IMR-90 (cell line): ENCODE data around the gene PHACTR3. TPM values are rescaled to one million over a fixed set of nuclear protein-coding genes. Genes with fewer than 3 reads are reported as not detected.

Source experiments
- ATAC-seq: fragments of 200-7000 bp; cut with Tn5 transposase; 2 replicates; pipeline ENCODE4 v1.9.1; 2020; ENCODE audit warnings: low read depth, mild to moderate bottlenecking, moderate library complexity
- BruUV-seq: library from RNA; stranded (reverse); fragments of 400-500 nt; replicated peaks from 2 replicates; lab custom pipeline; 2021; lab: Mats Ljungman, UMichigan
- CTCF ChIA-PET: fragments of 300-600 bp; formaldehyde crosslinking; extraction: SDS; loops from one replicate; lab custom pipeline; 2021; ENCODE audit warnings: antibody characterized with exemption; lab: Yijun Ruan, JAX
- POLR2A ChIA-PET: fragments of 300-600 bp; sonication (Branson Sonifier 250); formaldehyde crosslinking; loops from one replicate; lab custom pipeline; 2022; ENCODE audit warnings: antibody characterized with exemption; ENCODE audit not compliant: unreplicated experiment; lab: Charles Lee
- DNase-seq: peaks from one replicate; pipeline ENCODE4 v3.0.0; 2013
- H2AFZ ChIP-seq: replicated peaks from 2 replicates; pipeline ENCODE3; 2013; ENCODE audit warnings: low read length, mild to moderate bottlenecking; ENCODE audit not compliant: poor library complexity
- H2AK5ac ChIP-seq: 2 replicates; pipeline ENCODE4 v1.6.1; 2013; ENCODE audit warnings: low read depth, low read length, inconsistent platforms
- H2AK9ac ChIP-seq: replicated peaks from 2 replicates; pipeline ENCODE3; 2013; ENCODE audit warnings: mild to moderate bottlenecking, low read depth, low read length, moderate library complexity; ENCODE audit not compliant: poor library complexity
- H2BK120ac ChIP-seq: 2 replicates; pipeline ENCODE4 v1.6.1; 2013; ENCODE audit warnings: low read depth, low read length, inconsistent platforms
- H2BK15ac ChIP-seq: 3 replicates; pipeline ENCODE4 v1.6.1; 2013; ENCODE audit warnings: low read depth, low read length, inconsistent platforms
- H2BK20ac ChIP-seq: 2 replicates; pipeline ENCODE4 v1.6.1; 2013; ENCODE audit warnings: low read depth, mild to moderate bottlenecking, inconsistent platforms, low read length, moderate library complexity
- H2BK5ac ChIP-seq: 2 replicates; pipeline ENCODE4 v1.6.1; 2013; ENCODE audit warnings: mild to moderate bottlenecking, low read depth, low read length, inconsistent platforms; ENCODE audit not compliant: poor library complexity, severe bottlenecking
- H3K14ac ChIP-seq: replicated peaks from 2 replicates; pipeline ENCODE4 v1.6.1; 2013; ENCODE audit warnings: low read depth, low read length, inconsistent platforms
- H3K18ac ChIP-seq: 2 replicates; pipeline ENCODE4 v1.6.1; 2013; ENCODE audit warnings: low read depth, low read length, control low read depth
- H3K23ac ChIP-seq: 2 replicates; pipeline ENCODE4 v1.6.1; 2013; ENCODE audit warnings: low read depth, low read length, inconsistent platforms
- H3K27ac ChIP-seq: 2 replicates; pipeline ENCODE4 v1.5.1; 2013; ENCODE audit warnings: mild to moderate bottlenecking, control low read depth, low read length; ENCODE audit not compliant: insufficient read depth
- H3K27me3 ChIP-seq: 2 replicates; pipeline ENCODE4 v1.6.1; 2013; ENCODE audit warnings: low read length; ENCODE audit not compliant: control insufficient read depth, insufficient read depth
- H3K36me3 ChIP-seq: 2 replicates; pipeline ENCODE4 v1.6.1; 2013; ENCODE audit warnings: low read length, mixed read lengths; ENCODE audit not compliant: control insufficient read depth, insufficient read depth
- H3K4ac ChIP-seq: 2 replicates; pipeline ENCODE4 v1.6.1; 2013; ENCODE audit warnings: low read depth, low read length, inconsistent platforms
- H3K4me1 ChIP-seq: 2 replicates; pipeline ENCODE4 v1.6.1; 2013; ENCODE audit warnings: low read length, mixed read lengths; ENCODE audit not compliant: control insufficient read depth, insufficient read depth
- H3K4me2 ChIP-seq: 2 replicates; pipeline ENCODE4 v1.6.1; 2013; ENCODE audit warnings: low read depth, mild to moderate bottlenecking, control low read depth, low read length, moderate library complexity
- H3K4me3 ChIP-seq: 2 replicates; pipeline ENCODE4 v1.5.1; 2013; ENCODE audit warnings: low read depth, mild to moderate bottlenecking, control low read depth, low read length, moderate library complexity; ENCODE audit not compliant: insufficient read depth
- H3K56ac ChIP-seq: 2 replicates; pipeline ENCODE4 v1.6.1; 2013; ENCODE audit warnings: low read length, inconsistent platforms; ENCODE audit not compliant: insufficient read depth; ENCODE audit errors: extremely low read depth
- H3K79me1 ChIP-seq, 2 experiments: 2 replicates each; pipeline ENCODE4 v1.6.1; 2013; ENCODE audit warnings: low read length in 2 of 2, inconsistent platforms in 1 of 2, low read depth in 1 of 2
- H3K9ac ChIP-seq: 2 replicates; pipeline ENCODE4 v1.6.1; 2013; ENCODE audit warnings: low read depth, low read length, control low read depth
- H3K9me1 ChIP-seq: 2 replicates; pipeline ENCODE4 v1.6.1; 2013; ENCODE audit warnings: low read length, inconsistent platforms; ENCODE audit not compliant: insufficient read depth
- H3K9me3 ChIP-seq: 2 replicates; pipeline ENCODE4 v1.6.1; 2013; ENCODE audit warnings: low read length; ENCODE audit not compliant: control insufficient read depth, insufficient read depth
- H4K20me1 ChIP-seq: 2 replicates; pipeline ENCODE4 v1.6.1; 2013; ENCODE audit warnings: low read length, inconsistent platforms; ENCODE audit not compliant: insufficient read depth
- H4K5ac ChIP-seq: 2 replicates; pipeline ENCODE4 v1.6.1; 2013; ENCODE audit warnings: mild to moderate bottlenecking, low read depth, low read length, control low read depth
- H4K8ac ChIP-seq, 2 experiments: 2 replicates each; pipeline ENCODE4 v1.6.1; 2013; ENCODE audit warnings: low read depth in 2 of 2, low read length in 2 of 2, control low read depth in 1 of 2, inconsistent platforms in 1 of 2
- H4K91ac ChIP-seq: 2 replicates; pipeline ENCODE4 v1.6.1; 2013; ENCODE audit warnings: low read depth, low read length, inconsistent platforms; ENCODE audit not compliant: insufficient read depth
- BHLHE40 ChIP-seq: fragments of 150-350 bp; IDR thresholded peaks from 2 replicates; pipeline ENCODE4 v1.6.1; 2016; ENCODE audit warnings: mild to moderate bottlenecking, low read depth, low read length
- CHD1 ChIP-seq: IDR thresholded peaks from 2 replicates; pipeline ENCODE4 v1.6.1; 2012; ENCODE audit warnings: low read depth, low read length, improper control_type of control experiment
- MAZ ChIP-seq: IDR thresholded peaks from 2 replicates; pipeline ENCODE4 v1.6.1; 2012; ENCODE audit warnings: low read depth, mild to moderate bottlenecking, low read length, improper control_type of control experiment, moderate library complexity, borderline replicate concordance
- NFE2L2 ChIP-seq: fragments of 150-350 bp; IDR thresholded peaks from 2 replicates; pipeline ENCODE4 v1.6.1; 2016; ENCODE audit warnings: low read depth, mild to moderate bottlenecking, low read length
- POLR2A ChIP-seq: IDR thresholded peaks from 2 replicates; pipeline ENCODE4 v1.6.1; 2012; ENCODE audit warnings: mild to moderate bottlenecking, low read depth, low read length
- USF2 ChIP-seq: fragments of 150-350 bp; IDR thresholded peaks from 2 replicates; pipeline ENCODE4 v1.6.1; 2017; ENCODE audit warnings: mild to moderate bottlenecking, antibody characterized with exemption, low read length, low read depth
- WGBS, 2 experiments: methylation state at CpG; one replicate each; pipeline versions ENCODE4 v1.1.5 to v1.1.7; 2013; ENCODE audit warnings: missing lambda C conversion rate in 2 of 2; ENCODE audit not compliant: insufficient read length in 1 of 2; ENCODE audit errors: extremely low coverage in 2 of 2; 5-methylcytosine and 5-hydroxymethylcytosine counted together
- dilution Hi-C: fragments of 300-500 bp; cut with HindIII; formaldehyde crosslinking; loops from one replicate; pipeline ENCODE4 v1.14.3; 2018; ENCODE audit warnings: low sequenced_read_pairs; ENCODE audit not compliant: unreplicated experiment
- in situ Hi-C: fragments of 300-500 bp; cut with MboI; formaldehyde crosslinking; loops from 3 replicates; pipeline ENCODE4 v1.14.3; 2019; ENCODE audit warnings: low sequenced_read_pairs, inconsistent platforms, mixed read lengths
- intact Hi-C: fragments of 100-400 bp; cut with micrococcal nuclease; formaldehyde crosslinking; loops from 2 replicates; pipeline ENCODE4 v1.10.0; 2022
- polyA plus RNA-seq, 3 experiments: library from polyadenylated mRNA; depleted of rRNA; stranded (reverse); fragments of >200 nt; gene quantifications; 2 replicates each; pipeline ENCODE4 v1.2.3, GENCODE V29; 2012; ENCODE audit warnings: low replicate concordance in 1 of 3
- total RNA-seq: library from RNA; depleted of rRNA; stranded (reverse); fragments of >200 nt; gene quantifications from 2 replicates; pipeline ENCODE4 v1.2.3, GENCODE V29; 2012

Gene PHACTR3
- total and polyA plus RNA-seq, 2 of the 4 experiments (the other 2 are of a cell fraction): not detected

DNA sequence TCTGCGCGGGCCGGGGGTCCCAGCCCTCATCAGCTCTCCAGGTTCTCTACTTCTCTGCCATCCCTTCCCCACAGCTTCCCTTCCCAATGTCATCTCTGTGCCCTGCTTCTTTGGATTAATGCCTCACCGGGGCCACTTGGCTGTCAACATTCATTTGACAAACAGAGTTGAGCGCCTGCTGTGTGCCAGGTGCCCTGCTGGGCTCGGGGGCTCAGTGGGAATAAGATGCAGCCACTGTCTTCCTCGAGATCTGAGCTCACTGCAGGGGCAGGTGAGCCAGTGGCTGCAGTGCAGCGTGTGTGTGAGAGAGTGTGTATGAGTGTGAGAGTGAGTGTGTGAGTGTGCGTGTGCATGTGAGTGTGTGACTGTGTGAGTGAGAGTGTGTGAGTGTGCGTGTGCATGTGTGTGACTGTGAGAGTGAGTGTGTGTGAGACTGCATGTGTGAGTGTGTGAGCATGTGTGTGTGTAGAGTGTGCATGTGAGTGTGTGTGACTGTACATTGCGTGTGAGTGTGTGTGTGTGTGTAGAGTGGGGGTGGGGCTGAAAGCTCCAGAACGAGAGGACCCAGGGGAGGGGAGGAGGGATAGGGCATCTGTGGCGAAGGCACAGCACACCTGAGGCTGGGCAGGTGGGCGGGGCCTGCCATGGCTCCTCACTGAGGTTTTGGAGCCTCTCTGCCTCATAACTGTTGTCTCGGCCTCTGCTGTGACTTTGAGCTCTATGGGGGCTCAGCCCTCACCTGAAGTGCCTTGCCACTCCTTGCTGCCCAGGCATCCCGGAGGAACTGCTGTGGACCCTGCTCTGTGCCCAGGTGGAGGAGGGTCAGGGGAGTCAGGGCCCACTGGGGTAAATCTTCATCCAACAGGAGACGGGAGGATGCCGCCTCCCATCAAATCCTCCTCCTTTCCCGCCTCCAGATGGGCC lies 36.5 kb upstream of the PHACTR3 start:
- no peak overlapping the region for H3K4ac ChIP-seq
- dilution Hi-C loops (no loop called here), in situ Hi-C loops (no loop called here), intact Hi-C loops (no loop called here)
- no TSS peak for BruUV-seq
- no peaks in the 10 kb centered on the region for H3K9me3 ChIP-seq
- CTCF ChIA-PET: no interaction called here
- no peak overlapping the region for H2BK20ac ChIP-seq
- no peak overlapping the region for H3K4me3 ChIP-seq
- no peaks in the 10 kb centered on the region for H3K4me1 ChIP-seq
- no peaks in the 10 kb centered on the region for H3K9me1 ChIP-seq
- H2BK5ac ChIP-seq: no peak overlapping the region
- H4K8ac ChIP-seq: no peak overlapping the region
- no peak overlapping the region for H3K27ac ChIP-seq
- no peak overlapping the region for H2BK15ac ChIP-seq
- no peak overlapping the region for H3K4me2 ChIP-seq
- no peak overlapping the region for H2AK9ac ChIP-seq
- no peaks in the 10 kb centered on the region for H3K36me3 ChIP-seq
- WGBS, 2 experiments: 73% methylated on average over 8 of the region's 19 CpGs; no CpG with 5 or more reads in 1 of the 2 experiments
- H3K18ac ChIP-seq: no peak overlapping the region
- no peak overlapping the region for H2BK120ac ChIP-seq
- no peak for TF ChIP-seq MAZ
- no peak for TF ChIP-seq USF2
- TF ChIP-seq CHD1: no peak
- TF ChIP-seq NFE2L2: no peak
- no peak for TF ChIP-seq POLR2A
- no peak for TF ChIP-seq BHLHE40
- H2AK5ac ChIP-seq: no peak overlapping the region
- H4K91ac ChIP-seq: no peak overlapping the region
- H2AFZ ChIP-seq: no peak overlapping the region
- POLR2A ChIA-PET: no interaction called here
- no peak overlapping the region for H3K23ac ChIP-seq
- H3K27me3 ChIP-seq: no peaks in the 10 kb centered on the region
- no peak overlapping the region for H3K14ac ChIP-seq
- no peak overlapping the region for H3K56ac ChIP-seq
- H4K5ac ChIP-seq: no peak overlapping the region
- no peak for DNase-seq
- no peak overlapping the region for H3K9ac ChIP-seq
- H3K79me1 ChIP-seq: no peaks in the 10 kb centered on the region
- ATAC-seq: no peak
- H4K20me1 ChIP-seq: no peaks in the 10 kb centered on the region
